ENCODE data around the gene VTI1A. TPM values are rescaled to one million over a fixed set of nuclear protein-coding genes. Genes with fewer than 3 reads are reported as not detected.
"Not testable (repeated sequence)": the region's sequence is repeated elsewhere in the genome, so short reads cannot be mapped to it uniquely, and the experiment has no call there.

VTI1A gene
- total RNA-seq, 1 donor from 2014 or later, result 26.3 TPM

- TF ChIP-seq, protein P1, sequence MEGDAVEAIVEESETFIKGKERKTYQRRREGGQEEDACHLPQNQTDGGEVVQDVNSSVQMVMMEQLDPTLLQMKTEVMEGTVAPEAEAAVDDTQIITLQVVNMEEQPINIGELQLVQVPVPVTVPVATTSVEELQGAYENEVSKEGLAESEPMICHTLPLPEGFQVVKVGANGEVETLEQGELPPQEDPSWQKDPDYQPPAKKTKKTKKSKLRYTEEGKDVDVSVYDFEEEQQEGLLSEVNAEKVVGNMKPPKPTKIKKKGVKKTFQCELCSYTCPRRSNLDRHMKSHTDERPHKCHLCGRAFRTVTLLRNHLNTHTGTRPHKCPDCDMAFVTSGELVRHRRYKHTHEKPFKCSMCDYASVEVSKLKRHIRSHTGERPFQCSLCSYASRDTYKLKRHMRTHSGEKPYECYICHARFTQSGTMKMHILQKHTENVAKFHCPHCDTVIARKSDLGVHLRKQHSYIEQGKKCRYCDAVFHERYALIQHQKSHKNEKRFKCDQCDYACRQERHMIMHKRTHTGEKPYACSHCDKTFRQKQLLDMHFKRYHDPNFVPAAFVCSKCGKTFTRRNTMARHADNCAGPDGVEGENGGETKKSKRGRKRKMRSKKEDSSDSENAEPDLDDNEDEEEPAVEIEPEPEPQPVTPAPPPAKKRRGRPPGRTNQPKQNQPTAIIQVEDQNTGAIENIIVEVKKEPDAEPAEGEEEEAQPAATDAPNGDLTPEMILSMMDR (IDR thresholded peaks at IDR 0.05), result no peak
- H3K4me1 Mint-ChIP-seq (ENCODE audit: unreplicated experiment), result peaks cover 50% of the 10 kb centered on the region
- H3K4me3 Mint-ChIP-seq (ENCODE audit: unreplicated experiment), result no peak overlapping the region
- H3K36me3 Mint-ChIP-seq (ENCODE audit: unreplicated experiment), result no peaks in the 10 kb centered on the region
- DNase-seq (ENCODE audit: extremely low spot score, unreplicated experiment), result no peak
- peak overlapping the region; percentile 29 for H3K27ac Mint-ChIP-seq (ENCODE audit: unreplicated experiment)
- H3K27me3 Mint-ChIP-seq (ENCODE audit: unreplicated experiment), result no peaks in the 10 kb centered on the region
- no peaks in the 10 kb centered on the region for H3K9me3 Mint-ChIP-seq (ENCODE audit: unreplicated experiment)
Observed at GRCh38 chr10:112587729-112588128, 140.7 kb downstream of the VTI1A start.

- no peak for DNase-seq (ENCODE audit: extremely low spot score, unreplicated experiment)
- Mint-ChIP-seq H3K4me1 (ENCODE audit: unreplicated experiment) (peaks cover 50% of the 10 kb centered on the region), H3K27ac (ENCODE audit: unreplicated experiment) (no peak overlapping the region)
Observed at GRCh38 chr10:112588225-112588990, 141.4 kb downstream of the VTI1A start.

DNA sequence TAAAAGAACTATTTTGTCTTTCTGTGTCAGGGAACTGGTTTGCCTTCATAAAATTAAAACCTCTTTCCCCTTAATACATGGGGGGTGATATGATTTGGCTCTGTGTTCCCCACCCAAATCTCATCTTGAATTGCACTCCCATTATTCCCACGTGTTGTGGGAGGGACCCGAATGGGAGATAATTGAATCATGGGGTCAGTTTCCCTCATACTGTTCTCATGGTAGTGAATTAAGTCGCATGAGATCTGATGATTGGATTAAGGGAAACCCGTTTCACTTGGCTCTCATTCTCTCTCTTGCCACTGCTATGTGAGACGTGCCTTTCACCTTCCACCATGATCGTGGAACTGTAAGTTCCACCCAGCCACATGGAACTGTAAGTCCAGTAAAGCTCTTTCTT, 142.1 kb downstream of the VTI1A start:
- TF ChIP-seq, protein P1 (IDR thresholded peaks at IDR 0.05), result no peak
- no peak overlapping the region for H3K27ac Mint-ChIP-seq (ENCODE audit: unreplicated experiment)
- no peaks in the 10 kb centered on the region for H3K27me3 Mint-ChIP-seq (ENCODE audit: unreplicated experiment)
- H3K4me3 Mint-ChIP-seq (ENCODE audit: unreplicated experiment), result no peak overlapping the region
- no peaks in the 10 kb centered on the region for H3K9me3 Mint-ChIP-seq (ENCODE audit: unreplicated experiment)
- DNase-seq (ENCODE audit: extremely low spot score, unreplicated experiment), result no peak
- H3K4me1 Mint-ChIP-seq (ENCODE audit: unreplicated experiment), result peaks cover 50% of the 10 kb centered on the region
- H3K36me3 Mint-ChIP-seq (ENCODE audit: unreplicated experiment), result no peaks in the 10 kb centered on the region

More at GRCh38 chr10:112588225-112588990, 141.4 kb downstream of the VTI1A start:
- Mint-ChIP-seq H3K4me3 (ENCODE audit: unreplicated experiment) (no peak overlapping the region), H3K9me3 (ENCODE audit: unreplicated experiment) (no peaks in the 10 kb centered on the region), H3K27me3 (ENCODE audit: unreplicated experiment) (no peaks in the 10 kb centered on the region), H3K36me3 (ENCODE audit: unreplicated experiment) (no peaks in the 10 kb centered on the region)
- TF ChIP-seq, protein P1 (IDR thresholded peaks at IDR 0.05), result no peak

- DNase-seq (ENCODE audit: extremely low spot score, unreplicated experiment); H3K27me3 Mint-ChIP-seq (ENCODE audit: unreplicated experiment); H3K36me3 Mint-ChIP-seq (ENCODE audit: unreplicated experiment); H3K27ac Mint-ChIP-seq (ENCODE audit: unreplicated experiment); H3K9me3 Mint-ChIP-seq (ENCODE audit: unreplicated experiment); H3K4me3 Mint-ChIP-seq (ENCODE audit: unreplicated experiment): not testable (repeated sequence)
- peaks cover 33% of the 10 kb centered on the region for H3K4me1 Mint-ChIP-seq (ENCODE audit: unreplicated experiment)
Observed at GRCh38 chr10:112590786-112591185, 143.8 kb downstream of the VTI1A start.

DNA sequence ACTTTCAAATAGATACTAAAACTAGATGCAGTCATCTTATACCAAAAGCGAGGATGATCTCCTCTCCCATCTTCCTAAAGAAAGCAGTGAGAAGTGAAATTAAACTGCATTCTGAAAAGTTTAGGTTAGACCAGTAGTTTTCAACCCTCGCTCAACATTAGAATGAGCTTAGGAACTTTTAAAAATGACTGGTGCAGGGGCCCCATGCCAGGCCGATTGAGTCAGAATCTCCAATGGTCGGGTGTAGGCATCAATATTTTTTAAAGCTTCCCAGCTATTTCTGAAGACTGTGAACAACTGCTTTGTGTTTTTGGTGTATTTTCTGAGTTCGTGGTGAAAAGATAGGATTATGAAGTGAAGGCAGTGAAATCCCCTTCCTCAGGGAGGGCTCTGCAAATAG, 146.0 kb downstream of the VTI1A start:
- peaks cover 11% of the 10 kb centered on the region for H3K4me1 Mint-ChIP-seq (ENCODE audit: unreplicated experiment)
- no peaks in the 10 kb centered on the region for H3K9me3 Mint-ChIP-seq (ENCODE audit: unreplicated experiment)
- no peak for DNase-seq (ENCODE audit: extremely low spot score, unreplicated experiment)
- H3K27ac Mint-ChIP-seq (ENCODE audit: unreplicated experiment), result no peak overlapping the region
- TF ChIP-seq, protein P1 (IDR thresholded peaks at IDR 0.05), result no peak
- H3K36me3 Mint-ChIP-seq (ENCODE audit: unreplicated experiment), result no peaks in the 10 kb centered on the region
- H3K27me3 Mint-ChIP-seq (ENCODE audit: unreplicated experiment), result no peaks in the 10 kb centered on the region
- H3K4me3 Mint-ChIP-seq (ENCODE audit: unreplicated experiment), result no peak overlapping the region

Measured in osteocyte (in vitro differentiated cells).